ENCODE results near the gene CCDC73. TPM values are rescaled to one million over a fixed set of nuclear protein-coding genes. Genes with fewer than 3 reads are reported as not detected.

The CCDC73 gene
- total and polyA plus RNA-seq, 2 of the 4 experiments (the other 2 are of a cell fraction): not detected

DNA sequence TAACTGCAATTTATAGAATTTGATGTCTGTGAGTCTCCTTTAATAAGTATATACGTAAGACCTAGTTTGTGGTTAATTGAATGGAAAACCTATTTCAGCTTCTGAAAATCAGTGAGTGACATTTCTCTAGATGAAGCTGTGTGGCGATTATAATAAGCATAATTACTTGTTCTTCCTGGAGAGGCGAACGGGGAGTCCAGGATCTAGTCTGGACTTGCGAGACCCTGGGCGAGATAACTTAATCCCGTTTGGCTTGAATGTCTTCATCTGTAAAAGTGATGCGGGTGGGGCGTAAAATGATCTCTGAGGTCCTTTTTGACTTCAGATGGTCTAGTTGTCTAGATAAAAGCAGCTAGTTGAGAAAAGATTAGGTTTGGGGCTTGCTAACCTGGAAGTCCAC lies 36.3 kb upstream of the CCDC73 start:
- H2BK20ac ChIP-seq (ENCODE audit: low read depth, low read length): no peak overlapping the region
- H2BK120ac ChIP-seq (ENCODE audit: low read depth, low read length): no peak overlapping the region
- H4K91ac ChIP-seq (ENCODE audit: insufficient read depth, low read depth, low read length): no peak overlapping the region
- ChIA-PET POLR2A (ENCODE audit: unreplicated experiment) (no interaction called here), CTCF (no interaction called here)
- H4K8ac ChIP-seq (ENCODE audit: low read depth in 2 of 2, low read length in 2 of 2): no peak overlapping the region
- H2AFZ ChIP-seq (replicated peaks; ENCODE audit: low read length, poor library complexity): no peak overlapping the region
- no peak overlapping the region for H2BK5ac ChIP-seq (ENCODE audit: low read depth, low read length, poor library complexity, severe bottlenecking)
- no peak overlapping the region for H3K4ac ChIP-seq (ENCODE audit: low read depth, low read length)
- H3K36me3 ChIP-seq (ENCODE audit: control insufficient read depth, insufficient read depth, low read length): no peaks in the 10 kb centered on the region
- TF ChIP-seq NFE2L2 (IDR thresholded peaks at IDR 0.05; ENCODE audit: low read depth, low read length): no peak
- TF ChIP-seq MAZ (IDR thresholded peaks at IDR 0.05; ENCODE audit: borderline replicate concordance, low read depth, low read length): no peak
- no peak for TF ChIP-seq CEBPB (IDR thresholded peaks at IDR 0.05; ENCODE audit: low read depth, low read length)
- no peak for TF ChIP-seq SMC3 (IDR thresholded peaks at IDR 0.05; ENCODE audit: low read depth, low read length)
- TF ChIP-seq RFX5 (IDR thresholded peaks at IDR 0.05; ENCODE audit: low read depth, low read length): no peak
- no peak for TF ChIP-seq MXI1 (IDR thresholded peaks at IDR 0.05; ENCODE audit: borderline replicate concordance, low read depth, low read length)
- TF ChIP-seq, protein P1, sequence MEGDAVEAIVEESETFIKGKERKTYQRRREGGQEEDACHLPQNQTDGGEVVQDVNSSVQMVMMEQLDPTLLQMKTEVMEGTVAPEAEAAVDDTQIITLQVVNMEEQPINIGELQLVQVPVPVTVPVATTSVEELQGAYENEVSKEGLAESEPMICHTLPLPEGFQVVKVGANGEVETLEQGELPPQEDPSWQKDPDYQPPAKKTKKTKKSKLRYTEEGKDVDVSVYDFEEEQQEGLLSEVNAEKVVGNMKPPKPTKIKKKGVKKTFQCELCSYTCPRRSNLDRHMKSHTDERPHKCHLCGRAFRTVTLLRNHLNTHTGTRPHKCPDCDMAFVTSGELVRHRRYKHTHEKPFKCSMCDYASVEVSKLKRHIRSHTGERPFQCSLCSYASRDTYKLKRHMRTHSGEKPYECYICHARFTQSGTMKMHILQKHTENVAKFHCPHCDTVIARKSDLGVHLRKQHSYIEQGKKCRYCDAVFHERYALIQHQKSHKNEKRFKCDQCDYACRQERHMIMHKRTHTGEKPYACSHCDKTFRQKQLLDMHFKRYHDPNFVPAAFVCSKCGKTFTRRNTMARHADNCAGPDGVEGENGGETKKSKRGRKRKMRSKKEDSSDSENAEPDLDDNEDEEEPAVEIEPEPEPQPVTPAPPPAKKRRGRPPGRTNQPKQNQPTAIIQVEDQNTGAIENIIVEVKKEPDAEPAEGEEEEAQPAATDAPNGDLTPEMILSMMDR (conservative IDR thresholded peaks at IDR 0.05; ENCODE audit: low read depth, low read length): no peak
- no peak for TF ChIP-seq USF2 (IDR thresholded peaks at IDR 0.05; ENCODE audit: low read depth, low read length)
- no peak for TF ChIP-seq CHD1 (IDR thresholded peaks at IDR 0.05; ENCODE audit: low read depth, low read length)
- TF ChIP-seq BHLHE40 (IDR thresholded peaks at IDR 0.05; ENCODE audit: low read depth, low read length): no peak
- no peak for TF ChIP-seq FOS (IDR thresholded peaks at IDR 0.05; ENCODE audit: low read depth, low read length)
- TF ChIP-seq, protein P2, sequence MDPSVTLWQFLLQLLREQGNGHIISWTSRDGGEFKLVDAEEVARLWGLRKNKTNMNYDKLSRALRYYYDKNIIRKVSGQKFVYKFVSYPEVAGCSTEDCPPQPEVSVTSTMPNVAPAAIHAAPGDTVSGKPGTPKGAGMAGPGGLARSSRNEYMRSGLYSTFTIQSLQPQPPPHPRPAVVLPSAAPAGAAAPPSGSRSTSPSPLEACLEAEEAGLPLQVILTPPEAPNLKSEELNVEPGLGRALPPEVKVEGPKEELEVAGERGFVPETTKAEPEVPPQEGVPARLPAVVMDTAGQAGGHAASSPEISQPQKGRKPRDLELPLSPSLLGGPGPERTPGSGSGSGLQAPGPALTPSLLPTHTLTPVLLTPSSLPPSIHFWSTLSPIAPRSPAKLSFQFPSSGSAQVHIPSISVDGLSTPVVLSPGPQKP (IDR thresholded peaks at IDR 0.05; ENCODE audit: borderline replicate concordance, low read depth, low read length): no peak
- TF ChIP-seq RCOR1 (IDR thresholded peaks at IDR 0.05; ENCODE audit: insufficient replicate concordance, low read length): no peak
- no peak for TF ChIP-seq POLR2A (IDR thresholded peaks at IDR 0.05; ENCODE audit: low read depth, low read length)
- TF ChIP-seq RAD21 (IDR thresholded peaks at IDR 0.05; ENCODE audit: low read length): no peak
- no peaks in the 10 kb centered on the region for H3K9me3 ChIP-seq (ENCODE audit: control insufficient read depth, insufficient read depth, low read length)
- no peak overlapping the region for H2AK9ac ChIP-seq (replicated peaks; ENCODE audit: low read depth, low read length, poor library complexity)
- H3K18ac ChIP-seq (ENCODE audit: low read depth, low read length): no peak overlapping the region
- peaks cover 4% of the 10 kb centered on the region; the same call in 1 of the 2 replicates for H3K4me1 ChIP-seq (ENCODE audit: control insufficient read depth, insufficient read depth, low read length)
- no peak overlapping the region for H3K27ac ChIP-seq (ENCODE audit: insufficient read depth, low read length)
- H3K4me3 ChIP-seq (ENCODE audit: insufficient read depth, low read depth, low read length): no peak overlapping the region
- H4K20me1 ChIP-seq (ENCODE audit: insufficient read depth, low read length): no peaks in the 10 kb centered on the region
- H3K9ac ChIP-seq (ENCODE audit: low read depth, low read length): no peak overlapping the region
- H4K5ac ChIP-seq (ENCODE audit: low read depth, low read length): no peak overlapping the region
- dilution Hi-C loops (cut with HindIII; ENCODE audit: low sequenced_read_pairs, unreplicated experiment) (no loop called here), in situ Hi-C loops (cut with MboI; ENCODE audit: low sequenced_read_pairs) (loop anchor here (25.0 kb wide), 1 partner anchor 232 kb away; no protein-coding TSS in a partner anchor), intact Hi-C loops (cut with micrococcal nuclease) (no loop called here)
- no peak overlapping the region for H3K4me2 ChIP-seq (ENCODE audit: low read depth, low read length)
- DNase-seq (no peak), ATAC-seq (ENCODE audit: low read depth) (no peak)
- H3K14ac ChIP-seq (replicated peaks; ENCODE audit: low read depth, low read length): no peak overlapping the region
- H2AK5ac ChIP-seq (ENCODE audit: low read depth, low read length): no peak overlapping the region
- H3K79me1 ChIP-seq (ENCODE audit: low read depth in 1 of 2, low read length in 2 of 2): no peaks in the 10 kb centered on the region
- H3K56ac ChIP-seq (ENCODE audit: extremely low read depth, insufficient read depth, low read length): no peak overlapping the region
- H3K9me1 ChIP-seq (ENCODE audit: insufficient read depth, low read length): no peaks in the 10 kb centered on the region
- peaks cover 45% of the 10 kb centered on the region for H3K27me3 ChIP-seq (ENCODE audit: control insufficient read depth, insufficient read depth, low read length)
- BruUV-seq (replicated peaks): no TSS peak
- H3K23ac ChIP-seq (ENCODE audit: low read depth, low read length): no peak overlapping the region
- H2BK15ac ChIP-seq (ENCODE audit: low read depth, low read length): no peak overlapping the region
- 90% methylated on average over 5 of the region's 9 CpGs; no CpG with 5 or more reads in 1 of the 2 experiments for WGBS, 2 experiments (ENCODE audit: extremely low coverage in 2 of 2, insufficient read length in 1 of 2)
